Natural killer cell (primary cell): ENCODE results near the gene HDGFL2. TPM values are rescaled to one million over a fixed set of nuclear protein-coding genes. Genes with fewer than 3 reads are reported as not detected.

Experiments used
- ATAC-seq, 3 donors: fragments of 150-1000 bp in 2 of 3; fragments of 200-7000 bp in 1 of 3; cut with Tn5 transposase; 1 replicate in 1 of 3; 2 replicates in 2 of 3; pipeline ENCODE4 v1.10.0; 2021; ENCODE audit warnings: mild to moderate bottlenecking in 2 of 3, moderate library complexity in 2 of 3
- DNase-seq, 2 donors: peaks; one replicate each; pipeline versions ENCODE4 v3.0.0 to v3.0.0-alpha.2; 2013 to 2021; ENCODE audit warnings: mixed read lengths in 1 of 2
- H3K27ac ChIP-seq: one replicate; pipeline ENCODE4 v1.5.1; 2013; ENCODE audit warnings: mild to moderate bottlenecking, low read length
- H3K27me3 ChIP-seq: one replicate; pipeline ENCODE4 v1.6.1; 2013; ENCODE audit warnings: low read length; ENCODE audit not compliant: control insufficient read depth, insufficient read depth
- H3K36me3 ChIP-seq: one replicate; pipeline ENCODE4 v1.6.1; 2013; ENCODE audit warnings: low read length; ENCODE audit not compliant: control insufficient read depth, insufficient read depth
- H3K4me1 ChIP-seq: one replicate; pipeline ENCODE4 v1.6.1; 2013; ENCODE audit warnings: low read length; ENCODE audit not compliant: control insufficient read depth, insufficient read depth
- H3K4me3 ChIP-seq: one replicate; pipeline ENCODE4 v1.5.1; 2013; ENCODE audit warnings: low read length
- H3K9me3 ChIP-seq: one replicate; pipeline ENCODE4 v1.6.1; 2013; ENCODE audit warnings: low read length; ENCODE audit not compliant: control insufficient read depth, insufficient read depth
- H3K27ac Mint-ChIP-seq, 2 donors: one replicate each; pipeline ENCODE4 v1.8.0; 2022; ENCODE audit warnings: mild to moderate bottlenecking in 2 of 2, mixed read lengths in 2 of 2, moderate library complexity in 1 of 2
- H3K27me3 Mint-ChIP-seq, 2 donors: one replicate each; pipeline ENCODE4 v1.8.0; 2022; ENCODE audit warnings: low read depth in 2 of 2, mixed read lengths in 2 of 2
- H3K36me3 Mint-ChIP-seq: one replicate; pipeline ENCODE4 v1.8.0; 2022; ENCODE audit warnings: mixed read lengths
- H3K4me1 Mint-ChIP-seq, 2 donors: one replicate each; pipeline ENCODE4 v1.8.0; 2022; ENCODE audit warnings: mixed read lengths in 2 of 2
- H3K4me3 Mint-ChIP-seq: one replicate; pipeline ENCODE4 v1.8.0; 2022; ENCODE audit warnings: mild to moderate bottlenecking, moderate library complexity, mixed read lengths
- H3K9me3 Mint-ChIP-seq, 2 donors: one replicate each; pipeline ENCODE4 v1.8.0; 2022; ENCODE audit warnings: mixed read lengths in 2 of 2
- CTCF ChIP-seq: fragments of 200-600 bp; IDR thresholded peaks from one replicate; pipeline ENCODE4 v1.8.0; 2022; ENCODE audit warnings: antibody characterized with exemption
- WGBS: methylation state at CpG from one replicate; pipeline ENCODE4 v1.1.7; 2013; ENCODE audit warnings: missing lambda C conversion rate; ENCODE audit not compliant: insufficient coverage; 5-methylcytosine and 5-hydroxymethylcytosine counted together
- intact Hi-C: fragments of 100-400 bp; cut with micrococcal nuclease; formaldehyde crosslinking; loops from one replicate; pipeline ENCODE4 v1.14.2; 2022
- total RNA-seq, 4 donors: library from RNA; stranded (reverse); fragments of 120-200 nt in 1 of 4; gene quantifications; one replicate each; pipeline versions ENCODE4 v1.2.3 to v1.2.4, GENCODE V29; 2013 to 2022

The HDGFL2 gene
- total RNA-seq, 3 donors from 2014 or later (not counting 1 experiment from before 2014, with no cell fraction given), result 28.7 to 43.6 (median 29.8) TPM

GRCh38 chr19:4453232-4454179 is 18.6 kb upstream of the HDGFL2 start:
- ATAC-seq (no peak), DNase-seq (no peak)
- Histone ChIP-seq H3K36me3 (peaks cover 26% of the 10 kb centered on the region), H3K27ac (no peak overlapping the region), H3K9me3 (no peaks in the 10 kb centered on the region), H3K27me3 (no peaks in the 10 kb centered on the region), H3K4me3 (no peak overlapping the region), H3K4me1 (peaks cover 24% of the 10 kb centered on the region)
- TF ChIP-seq CTCF, result no peak
- H3K36me3 Mint-ChIP-seq, result no peaks in the 10 kb centered on the region
- H3K9me3 Mint-ChIP-seq, result no peaks in the 10 kb centered on the region
- intact Hi-C loops, result no loop called here
- H3K27ac Mint-ChIP-seq, result no peak overlapping the region
- no peaks in the 10 kb centered on the region for H3K27me3 Mint-ChIP-seq
- H3K4me1 Mint-ChIP-seq, result peaks cover 10 to 28% of the 10 kb centered on the region in 2 donors
- no peak overlapping the region for H3K4me3 Mint-ChIP-seq
- WGBS, result 89% methylated on average over 34 of the region's 34 CpGs

GRCh38 chr19:4454747-4455718 is 17.1 kb upstream of the HDGFL2 start:
- H3K4me3 Mint-ChIP-seq, result peak overlapping the region; percentile 25
- H3K36me3 Mint-ChIP-seq, result no peaks in the 10 kb centered on the region
- no peaks in the 10 kb centered on the region for H3K27me3 ChIP-seq
- peaks cover 24% of the 10 kb centered on the region for H3K4me1 ChIP-seq
- H3K9me3 Mint-ChIP-seq, result no peaks in the 10 kb centered on the region
- no peak for TF ChIP-seq CTCF
- H3K27me3 Mint-ChIP-seq, result no peaks in the 10 kb centered on the region
- ATAC-seq, result no peak
- H3K27ac Mint-ChIP-seq, result peak overlapping the region in 1 of 2 donors; percentile 97
- no peak for DNase-seq
- H3K27ac ChIP-seq, result no peak overlapping the region
- WGBS, result 94% methylated on average over 28 of the region's 29 CpGs
- H3K9me3 ChIP-seq, result no peaks in the 10 kb centered on the region
- intact Hi-C loops, result loop anchor here (5.0 kb wide), 1 partner anchor 208 kb away; the partner anchor contains the start of gene YJU2
- no peak overlapping the region for H3K4me3 ChIP-seq
- H3K4me1 Mint-ChIP-seq, result peaks cover 10 to 28% of the 10 kb centered on the region in 2 donors
- H3K36me3 ChIP-seq, result peaks cover 17% of the 10 kb centered on the region

GRCh38 chr19:4455719-4456475 is 16.2 kb upstream of the HDGFL2 start:
- H3K4me3 ChIP-seq, result no peak overlapping the region
- H3K4me3 Mint-ChIP-seq, result peak overlapping the region; percentile 94

More at GRCh38 chr19:4455719-4456475, 16.2 kb upstream of the HDGFL2 start:
- Mint-ChIP-seq H3K9me3 (no peaks in the 10 kb centered on the region), H3K4me1 (peaks cover 10 to 28% of the 10 kb centered on the region in 2 donors), H3K27me3 (no peaks in the 10 kb centered on the region), H3K27ac (peak overlapping the region; percentile 89 to 97), H3K36me3 (no peaks in the 10 kb centered on the region)
- Histone ChIP-seq H3K27me3 (no peaks in the 10 kb centered on the region), H3K4me1 (peaks cover 24% of the 10 kb centered on the region), H3K9me3 (no peaks in the 10 kb centered on the region), H3K36me3 (peaks cover 15% of the 10 kb centered on the region), H3K27ac (peak overlapping the region; percentile 19)
- no peak for DNase-seq
- no peak for ATAC-seq
- WGBS, result 68% methylated on average over 15 of the region's 15 CpGs
- TF ChIP-seq CTCF, result no peak
- intact Hi-C loops, result loop anchor here (5.0 kb wide), 1 partner anchor 209 kb away; the partner anchor contains the start of gene YJU2
